GM21529 (cell line): ENCODE data around the gene AFF1.
"Not testable (repeated sequence)": the region's sequence is repeated elsewhere in the genome, so short reads cannot be mapped to it uniquely, and the experiment has no call there.

Experiments
- ATAC-seq: cut with Tn5 transposase; IDR thresholded peaks from one replicate; pipeline ENCODE4 v1.9.1; 2021; ENCODE audit not compliant: unreplicated experiment

The AFF1 gene

DNA sequence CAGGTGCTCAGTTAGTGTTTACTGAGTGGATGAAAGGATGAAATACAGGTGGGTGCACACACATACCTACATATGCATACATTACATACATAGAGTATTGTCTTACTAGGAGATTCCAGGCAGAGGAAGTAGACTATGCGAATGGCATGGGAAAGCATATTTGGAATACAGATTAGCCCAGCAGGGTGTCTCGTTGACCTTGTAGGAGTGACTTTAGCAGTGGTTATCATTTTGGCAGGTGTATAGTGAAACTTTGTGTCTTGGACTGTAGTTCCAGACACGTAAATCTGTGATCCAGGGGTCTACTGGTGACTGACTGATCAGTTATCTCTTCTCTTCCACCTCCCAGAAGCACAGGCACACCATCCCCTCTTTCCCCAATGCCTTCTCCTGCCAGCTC lies 199.3 kb downstream of the AFF1 start:
- no peak for ATAC-seq

GRCh38 chr4:87141428-87141827 lies 206.6 kb downstream of the AFF1 start:
- ATAC-seq = no peak

GRCh38 chr4:87144356-87144755 lies 209.5 kb downstream of the AFF1 start:
- no peak for ATAC-seq

- ATAC-seq = not testable (repeated sequence)
Observed at GRCh38 chr4:87145934-87146333, 211.1 kb downstream of the AFF1 start.

GRCh38 chr4:87147116-87147515 lies 212.3 kb downstream of the AFF1 start:
- ATAC-seq = no peak

- ATAC-seq = peak; percentile 67
Observed at GRCh38 chr4:87150498-87151261, 215.9 kb downstream of the AFF1 start.

DNA sequence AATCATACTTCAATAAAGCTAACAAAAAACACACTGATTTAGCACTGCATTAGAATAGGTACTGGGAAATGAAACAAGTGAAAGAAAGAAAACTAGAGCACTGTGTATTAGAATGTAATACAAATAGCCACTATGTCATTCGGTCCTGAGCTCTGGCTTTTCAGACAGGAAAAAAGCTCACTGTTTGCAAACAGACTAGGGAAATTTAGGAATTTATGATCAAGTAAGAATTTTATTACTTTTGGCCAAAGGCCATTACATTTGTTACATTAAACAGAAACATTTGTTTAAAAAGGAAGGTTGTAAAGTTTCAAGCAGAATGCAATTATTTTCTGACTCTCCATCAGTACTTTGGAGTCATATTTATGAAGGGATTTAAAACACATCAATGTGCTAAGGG lies 216.9 kb downstream of the AFF1 start:
- no peak for ATAC-seq

DNA sequence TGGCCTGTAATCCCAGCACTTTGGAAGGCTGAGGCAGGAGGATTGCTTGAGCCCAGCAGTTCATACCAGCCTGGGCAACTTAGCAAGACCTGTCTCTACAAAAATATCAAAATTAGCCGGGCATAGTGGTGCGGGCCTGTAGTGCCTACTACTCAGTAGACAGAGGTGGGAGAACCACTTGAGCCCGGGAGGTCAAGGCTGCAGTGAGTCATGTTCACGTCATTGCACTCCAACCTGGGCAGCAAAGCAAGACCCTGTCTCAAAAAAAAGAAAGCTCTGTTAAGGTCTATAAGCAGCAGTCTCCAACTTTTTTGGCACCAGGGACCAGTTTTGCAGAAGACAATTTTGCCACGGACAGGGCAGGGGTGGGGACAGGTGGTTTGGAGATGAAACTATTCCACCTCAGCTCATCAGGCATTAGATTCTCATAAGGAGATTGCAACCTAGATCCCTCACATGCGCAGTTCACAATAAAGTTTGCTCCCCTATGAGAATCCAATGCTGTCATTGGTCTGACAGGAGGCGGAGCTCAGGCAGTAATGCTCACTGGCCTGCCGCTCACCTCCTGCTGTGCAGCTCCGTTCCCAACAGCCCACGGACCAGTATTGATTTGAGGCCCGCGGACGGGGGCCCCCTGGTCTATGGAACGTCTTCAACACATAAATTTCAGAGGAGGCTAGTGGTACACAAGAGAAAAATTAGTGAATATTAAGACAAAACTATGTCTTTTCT lies 217.7 kb downstream of the AFF1 start:
- no peak for ATAC-seq

- ATAC-seq = no peak
Observed at GRCh38 chr4:87153078-87153870, 218.5 kb downstream of the AFF1 start.

DNA sequence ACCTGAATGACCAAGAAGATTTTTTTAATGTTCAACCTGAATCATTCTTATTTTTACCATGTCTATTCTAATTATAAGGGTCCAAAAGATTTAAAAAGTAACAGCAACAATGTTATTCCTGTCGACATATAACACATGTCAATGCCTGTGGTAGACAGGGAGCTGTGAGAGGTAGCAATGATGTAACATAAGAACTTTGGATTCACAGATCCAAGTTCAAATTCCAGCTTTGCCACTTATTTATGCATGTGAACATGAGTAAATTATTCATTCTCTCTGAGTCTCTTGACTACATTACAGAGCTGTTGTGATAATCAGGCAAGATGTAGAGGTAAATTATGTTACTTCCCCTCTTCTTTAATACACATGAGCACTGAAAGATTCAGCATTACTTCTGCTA lies 231.1 kb downstream of the AFF1 start:
- no peak for ATAC-seq

GRCh38 chr4:87166296-87166854 lies 231.6 kb downstream of the AFF1 start:
- ATAC-seq = no peak

DNA sequence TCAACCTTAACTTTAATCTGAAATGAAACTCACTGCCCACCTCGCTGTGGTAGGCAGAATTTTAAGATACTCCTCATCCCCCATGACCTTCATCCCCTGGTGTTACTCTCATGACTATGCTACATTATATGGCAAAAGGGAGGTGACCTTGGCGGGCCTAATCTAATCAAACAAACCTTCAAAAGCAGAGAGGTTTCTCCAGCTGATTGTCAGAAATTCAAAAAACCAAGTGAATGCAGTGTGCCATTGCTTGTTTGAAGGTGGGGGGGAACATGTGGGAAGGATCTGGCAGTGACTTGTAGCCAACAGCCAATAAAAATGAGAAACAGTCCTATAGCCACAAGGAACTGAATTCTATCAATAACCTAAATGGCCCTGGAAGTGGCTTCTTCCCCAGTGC lies 237.1 kb downstream of the AFF1 start:
- ATAC-seq = no peak

DNA sequence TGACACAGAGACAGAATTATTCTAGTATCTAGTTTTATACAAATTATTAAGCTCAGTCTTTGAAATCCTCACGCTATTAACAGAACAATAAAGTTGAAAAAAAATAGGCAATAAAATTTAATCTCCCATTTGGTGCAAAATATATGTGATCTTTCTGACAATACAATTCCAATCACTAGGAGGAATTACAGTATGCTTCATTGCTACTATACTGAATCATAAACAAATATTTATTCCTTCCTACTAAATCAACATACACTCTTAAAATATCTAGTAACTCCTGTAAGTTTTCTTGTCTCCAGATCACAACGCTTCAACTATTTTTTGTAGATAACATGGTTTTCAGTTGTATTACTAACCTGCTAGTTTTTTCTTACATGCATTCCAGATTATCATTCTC lies 239.9 kb downstream of the AFF1 start:
- ATAC-seq = no peak

DNA sequence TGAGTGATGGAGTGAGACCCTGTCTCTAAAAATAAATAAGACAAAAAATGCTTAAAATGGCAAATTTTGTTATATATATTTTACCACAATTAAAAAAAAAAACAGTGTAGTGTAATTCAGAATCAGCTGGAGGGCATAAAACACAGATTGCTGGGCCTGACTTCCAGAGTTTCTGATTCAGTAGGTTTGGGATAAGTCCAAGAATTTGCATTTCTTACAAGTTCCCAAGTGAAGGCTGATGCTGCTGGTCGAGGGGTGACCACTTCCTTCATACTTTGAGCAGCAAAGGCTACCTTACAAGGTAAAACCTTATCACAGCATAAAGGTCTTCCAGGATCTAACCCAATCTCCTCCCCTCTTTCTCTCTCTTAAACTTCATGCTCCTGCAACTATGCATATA lies 244.9 kb downstream of the AFF1 start:
- no peak for ATAC-seq

DNA sequence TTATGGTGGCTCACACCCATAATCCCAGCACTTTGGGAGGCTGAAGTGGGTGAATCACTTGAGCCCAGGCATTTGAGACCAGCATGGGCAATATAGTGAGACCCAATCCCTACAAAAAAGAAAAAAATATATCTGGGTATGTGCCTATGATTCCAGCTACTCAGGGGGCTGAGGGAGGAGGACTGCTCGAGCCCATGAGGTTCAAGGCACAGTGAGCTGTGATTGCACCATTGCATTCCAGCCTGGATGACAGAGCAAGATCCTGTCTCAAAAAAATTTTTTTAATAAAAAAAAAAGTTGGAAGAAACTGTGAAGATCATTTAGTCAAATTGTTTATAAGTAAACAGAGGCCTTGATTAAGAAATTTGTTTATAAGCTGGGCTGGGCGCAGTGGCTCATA lies 246.0 kb downstream of the AFF1 start:
- ATAC-seq = no peak

GRCh38 chr4:87185146-87185870 lies 250.5 kb downstream of the AFF1 start:
- ATAC-seq = no peak

GRCh38 chr4:87188048-87188447 lies 253.2 kb downstream of the AFF1 start:
- ATAC-seq = no peak

GRCh38 chr4:87188932-87189331 lies 254.1 kb downstream of the AFF1 start:
- ATAC-seq = no peak
